Embryonic facial prominence (tissue), 1 donor: ENCODE results near the gene NADSYN1.

Experiments
- DNase-seq: peaks from one replicate; pipeline ENCODE4 v3.0.0-alpha.2; 2016; ENCODE audit errors: extremely low spot score

The NADSYN1 gene

DNA sequence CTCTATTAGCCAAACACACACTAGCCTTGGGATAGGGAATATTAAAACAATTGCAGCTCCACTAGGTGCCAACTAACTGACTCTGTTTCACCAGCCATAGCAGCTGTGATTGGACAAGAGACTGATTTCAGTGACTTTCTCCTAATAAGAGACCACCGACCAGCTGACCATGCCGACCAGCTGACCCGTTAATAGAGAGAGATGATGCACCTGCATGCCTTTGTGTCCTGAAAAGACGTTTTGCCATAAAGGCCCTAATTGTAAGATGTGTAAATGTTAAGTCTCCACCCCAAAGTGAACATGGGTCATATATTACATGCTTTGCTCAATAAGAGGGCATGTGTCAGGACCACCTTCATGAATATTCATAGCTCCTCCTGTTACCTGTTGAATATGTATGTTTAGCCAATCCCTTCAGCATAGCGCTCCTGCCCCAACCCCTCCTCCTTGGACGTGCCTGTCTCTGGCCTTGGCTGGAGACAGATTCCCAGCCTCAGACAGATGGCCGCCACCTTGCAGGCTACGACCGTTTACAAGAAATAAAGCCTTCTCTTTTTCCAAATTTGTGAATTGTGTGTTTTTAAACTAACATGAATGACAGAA, 1.3 kb upstream of the NADSYN1 start:
- no peak for DNase-seq

DNA sequence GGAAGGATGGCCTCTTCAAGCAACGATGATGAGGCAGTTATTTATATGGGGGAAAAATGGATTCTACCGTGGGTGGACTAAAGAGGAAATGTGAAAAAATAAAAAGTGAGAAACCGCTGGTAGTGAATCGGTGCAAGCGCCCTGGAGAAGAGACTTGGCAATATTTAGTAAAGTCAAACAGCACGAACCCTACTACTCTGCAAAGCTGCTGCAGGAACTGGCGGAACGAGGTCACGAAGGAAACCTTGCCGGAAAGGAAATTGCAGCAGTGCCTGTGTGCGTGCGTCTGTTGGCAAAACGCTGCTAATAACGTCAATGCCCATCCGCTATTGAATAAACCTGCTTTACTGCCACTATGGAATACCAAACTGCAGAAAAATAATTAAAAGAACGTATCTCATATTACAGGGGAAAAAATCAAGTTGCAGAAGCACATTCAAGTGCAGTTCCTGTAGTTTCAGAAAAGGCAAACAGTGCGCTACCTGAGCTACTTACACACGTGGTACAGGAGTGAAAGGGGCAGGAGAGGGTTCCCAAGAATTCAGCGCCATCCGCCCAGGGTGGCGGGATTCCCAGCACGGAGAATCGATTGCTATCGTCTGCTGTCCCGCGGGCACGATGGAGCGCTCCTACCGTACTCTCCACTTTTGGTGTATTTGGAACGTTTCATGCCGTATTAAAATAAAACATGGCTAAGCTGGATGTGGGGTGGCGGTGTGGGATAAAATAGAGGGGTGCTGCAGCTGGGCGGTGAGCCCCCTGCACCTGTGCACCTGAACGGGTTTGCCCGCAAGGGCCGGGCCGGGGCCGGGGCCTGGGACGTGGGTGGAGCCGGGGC, 585 bp upstream of the NADSYN1 start:
- DNase-seq, result no peak

DNA sequence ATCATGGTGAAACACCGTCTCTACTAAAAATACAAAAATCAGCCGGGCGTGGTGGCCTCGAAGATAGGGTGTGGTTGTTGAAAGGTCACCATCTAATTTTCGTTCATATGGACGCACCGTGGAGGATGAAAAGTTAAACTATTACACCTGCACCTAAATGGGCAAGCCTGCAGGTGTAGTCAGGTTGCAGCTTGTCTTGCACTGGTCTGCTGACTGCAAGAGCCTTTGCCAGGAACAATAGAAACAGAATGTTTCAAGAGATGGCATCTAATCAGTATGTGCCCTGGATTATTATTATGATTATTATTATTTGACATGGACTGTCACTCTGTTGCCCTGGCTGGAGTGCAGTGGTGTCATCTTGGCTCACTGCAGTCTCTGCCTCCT, 908 bp downstream of the NADSYN1 start:
- DNase-seq, result no peak

DNA sequence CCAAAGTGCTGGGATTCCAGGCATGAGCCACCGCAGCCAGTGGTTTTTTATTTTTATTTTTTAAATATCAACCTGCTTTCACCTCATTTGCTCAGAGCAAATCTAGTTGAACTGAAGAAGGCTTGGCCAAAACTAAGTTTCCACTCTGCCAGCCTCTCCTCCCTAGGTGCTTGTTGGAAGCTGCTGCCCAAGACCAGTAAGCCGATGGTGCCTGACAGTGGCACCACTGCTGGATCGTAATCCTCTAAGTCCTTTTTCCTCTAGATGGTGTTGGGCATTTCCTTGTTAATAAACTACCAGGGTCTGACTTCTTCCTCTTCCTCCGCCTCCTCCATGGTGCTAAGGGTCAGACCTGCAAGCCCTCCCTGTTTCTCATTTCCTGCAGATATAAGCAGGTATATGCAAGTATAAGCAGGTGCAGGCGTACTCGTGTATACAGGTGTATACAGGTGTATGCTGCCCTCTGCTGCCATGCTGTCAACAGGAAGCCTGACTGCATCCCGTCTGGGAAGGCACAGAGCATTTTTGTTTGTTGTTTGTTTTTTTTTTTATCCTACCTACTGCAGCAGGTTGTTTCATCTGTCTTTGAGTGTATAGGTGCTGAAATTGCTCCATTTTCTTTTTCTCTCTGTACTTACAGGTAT, 1.6 kb downstream of the NADSYN1 start:
- DNase-seq, result no peak

DNA sequence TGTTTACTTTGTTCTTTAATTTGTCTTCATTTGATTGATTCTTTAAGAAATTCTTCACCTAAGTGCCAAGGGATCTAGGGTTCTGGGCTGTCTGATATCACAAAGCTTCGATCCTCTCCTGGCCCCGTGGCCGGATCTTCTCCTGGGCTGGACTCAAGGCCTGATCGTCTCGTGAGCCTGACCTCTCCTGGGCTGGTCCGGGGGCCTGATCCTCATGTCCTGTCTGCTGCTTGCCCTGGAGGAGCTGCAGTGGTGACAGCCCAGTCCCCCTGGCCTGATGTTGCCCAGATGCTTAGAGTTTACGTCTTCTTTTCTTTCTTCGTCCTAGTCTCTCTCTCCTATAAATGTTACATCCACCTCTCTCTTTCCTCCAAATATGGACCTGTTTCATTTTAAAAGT, 3.3 kb downstream of the NADSYN1 start:
- DNase-seq, result no peak

DNA sequence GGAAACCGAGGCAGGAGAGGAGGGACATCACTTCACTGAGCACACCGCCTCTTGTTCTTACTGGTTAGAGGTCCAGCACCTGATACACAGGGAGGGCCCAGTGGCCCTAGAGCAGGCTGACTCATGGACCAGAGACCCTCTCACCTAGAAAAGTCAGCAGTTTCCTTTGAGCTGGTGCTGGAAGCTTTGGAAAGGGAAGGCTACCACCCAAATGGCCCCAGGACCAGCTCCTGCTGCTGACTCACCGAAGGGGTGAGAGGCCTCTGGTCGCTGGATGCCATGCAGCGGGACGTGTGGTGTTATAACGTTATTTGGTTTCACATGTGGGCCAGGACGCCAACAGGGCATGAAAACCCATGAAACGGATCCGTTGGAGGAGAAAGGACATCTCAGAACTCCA, 3.8 kb downstream of the NADSYN1 start:
- DNase-seq, result no peak

DNA sequence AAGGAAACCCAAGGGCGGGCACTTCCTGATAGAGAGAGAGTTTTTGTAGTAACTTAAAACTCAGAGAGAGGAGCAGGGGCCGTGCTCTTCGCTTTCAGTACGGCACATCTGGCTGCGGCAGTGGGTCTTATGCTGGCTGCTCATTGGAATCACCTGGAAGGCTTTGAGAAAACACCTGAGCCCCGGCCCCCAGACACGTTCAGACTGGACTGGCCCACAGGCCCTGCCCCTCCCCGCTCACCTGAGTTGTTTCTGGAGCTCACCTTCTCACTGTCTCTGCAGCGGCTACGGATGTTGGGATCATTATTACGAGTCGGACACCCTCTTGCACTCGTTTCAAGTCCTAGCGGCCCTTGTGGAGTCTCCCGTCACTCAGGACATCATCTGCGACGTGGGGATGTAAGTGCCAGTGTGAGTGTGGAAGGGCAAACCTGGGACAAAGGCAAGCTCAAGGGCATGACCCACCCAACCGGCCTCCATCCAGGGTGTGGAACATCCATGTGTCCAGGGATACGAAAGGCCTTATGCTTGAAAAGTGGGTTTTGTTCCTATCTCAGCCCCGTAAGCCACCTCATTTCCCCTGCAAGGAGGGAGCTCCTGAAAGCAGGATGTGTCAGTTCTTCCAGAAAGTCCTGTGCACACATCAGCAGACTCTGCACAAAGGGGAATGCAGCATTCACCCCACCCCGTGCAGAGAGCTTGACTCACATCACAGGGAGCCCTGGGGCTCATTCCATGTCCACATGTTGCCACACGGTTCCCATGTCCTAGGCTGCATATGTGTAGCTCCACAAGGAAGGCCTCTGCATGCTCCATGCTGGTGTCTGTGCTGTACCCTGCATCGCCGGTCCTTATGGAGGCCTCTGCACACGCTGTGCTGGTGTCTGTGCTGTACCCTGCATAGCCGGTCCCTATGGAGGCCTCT, 5.4 kb downstream of the NADSYN1 start:
- no peak for DNase-seq

DNA sequence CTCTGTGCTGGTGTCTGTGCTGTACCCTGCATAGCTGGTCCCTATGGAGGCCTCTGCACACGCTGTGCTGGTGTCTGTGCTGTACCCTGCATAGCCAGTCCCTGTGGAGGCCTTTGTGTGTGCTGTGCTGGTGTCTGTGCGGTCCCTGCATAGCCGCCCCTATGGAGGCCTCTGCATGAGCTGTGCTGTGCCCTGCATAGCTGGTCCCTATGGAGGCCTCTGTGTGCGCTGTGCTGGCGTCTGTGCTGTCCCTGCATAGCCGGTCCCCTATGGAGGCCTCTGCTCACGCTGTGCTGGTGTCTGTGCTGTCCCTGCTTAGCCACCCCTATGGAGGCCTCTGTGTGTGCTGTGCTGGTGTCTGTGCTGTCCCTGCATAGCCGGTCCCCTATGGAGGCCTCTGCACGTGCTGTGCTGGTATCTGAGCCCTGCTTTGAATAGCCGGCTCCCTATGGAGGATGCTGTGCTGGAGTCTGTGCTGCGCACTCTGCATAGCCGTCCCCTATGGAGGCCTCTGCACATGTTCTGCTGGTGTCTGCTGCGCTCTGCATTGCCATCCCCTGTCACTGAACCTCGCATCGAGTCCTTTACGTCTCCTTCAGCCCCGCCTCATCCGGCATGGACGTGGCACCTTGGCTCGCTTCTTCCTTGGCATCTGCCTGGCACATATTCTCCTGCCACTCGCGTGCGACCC, 6.2 kb downstream of the NADSYN1 start:
- DNase-seq, result no peak

DNA sequence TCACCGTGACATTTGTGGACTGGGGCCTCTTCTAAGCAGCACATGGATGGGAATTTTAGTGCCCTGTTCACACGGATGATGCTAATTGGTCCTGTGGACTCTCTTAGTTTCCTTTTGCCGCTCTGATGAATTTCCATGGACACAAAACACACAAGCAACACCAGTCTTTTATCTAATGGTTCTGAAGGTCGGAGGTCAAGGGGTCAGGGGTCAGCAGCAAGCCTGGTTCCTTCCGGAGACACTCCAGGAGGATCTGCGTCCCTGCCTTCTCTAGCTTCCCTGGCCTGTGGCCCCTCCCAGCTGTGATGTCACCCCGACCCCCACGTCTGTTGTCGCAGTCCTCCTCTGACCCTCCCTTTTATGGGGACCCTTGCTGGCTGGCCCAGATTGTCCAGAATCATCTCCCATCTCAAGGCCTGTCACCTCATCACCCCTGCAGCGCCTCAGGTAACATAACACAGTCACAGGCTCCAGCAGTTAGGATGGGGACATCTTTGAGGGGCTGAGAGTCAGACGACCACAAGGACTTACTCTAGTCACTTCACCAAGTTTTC, 6.8 kb downstream of the NADSYN1 start:
- no peak for DNase-seq

DNA sequence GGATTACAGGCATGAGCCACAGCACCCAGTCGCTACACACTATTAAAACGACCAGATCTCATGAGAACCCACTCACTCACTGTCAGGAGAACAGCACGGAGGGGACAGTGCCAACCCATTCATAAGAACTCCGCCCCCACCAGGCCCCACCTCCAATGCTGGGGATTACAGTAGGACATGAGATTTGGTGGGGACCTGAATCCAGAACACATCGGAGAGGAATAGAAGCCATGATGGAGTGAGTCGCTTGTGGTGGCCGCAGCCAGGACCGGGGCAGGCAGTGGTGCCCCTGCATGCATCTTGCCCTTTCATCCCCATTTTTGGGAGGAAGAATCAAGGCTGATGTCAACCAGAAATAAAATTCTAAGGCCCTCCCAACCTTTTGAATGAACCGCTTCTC, 8.7 kb downstream of the NADSYN1 start:
- no peak for DNase-seq

DNA sequence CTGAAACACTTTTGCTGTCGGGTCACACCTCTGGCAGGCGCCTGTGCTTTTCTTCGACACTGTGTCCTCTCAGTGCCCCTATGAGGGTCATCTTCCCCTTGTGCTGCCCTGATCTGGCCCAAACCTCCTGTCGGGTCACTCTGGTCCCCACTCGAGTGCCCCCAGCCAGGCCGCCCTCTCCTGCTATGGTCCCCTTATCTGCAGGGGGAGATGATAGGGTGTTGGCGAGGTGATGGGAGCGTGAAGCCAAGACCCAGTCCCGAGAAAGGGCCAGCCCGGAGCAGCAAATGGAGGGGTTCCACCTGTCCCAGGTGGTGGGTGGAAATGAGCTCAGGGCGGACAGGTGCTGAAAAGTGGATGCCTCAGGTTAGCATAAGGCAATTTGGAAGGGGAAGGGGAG, 9.7 kb downstream of the NADSYN1 start:
- DNase-seq, result no peak

DNA sequence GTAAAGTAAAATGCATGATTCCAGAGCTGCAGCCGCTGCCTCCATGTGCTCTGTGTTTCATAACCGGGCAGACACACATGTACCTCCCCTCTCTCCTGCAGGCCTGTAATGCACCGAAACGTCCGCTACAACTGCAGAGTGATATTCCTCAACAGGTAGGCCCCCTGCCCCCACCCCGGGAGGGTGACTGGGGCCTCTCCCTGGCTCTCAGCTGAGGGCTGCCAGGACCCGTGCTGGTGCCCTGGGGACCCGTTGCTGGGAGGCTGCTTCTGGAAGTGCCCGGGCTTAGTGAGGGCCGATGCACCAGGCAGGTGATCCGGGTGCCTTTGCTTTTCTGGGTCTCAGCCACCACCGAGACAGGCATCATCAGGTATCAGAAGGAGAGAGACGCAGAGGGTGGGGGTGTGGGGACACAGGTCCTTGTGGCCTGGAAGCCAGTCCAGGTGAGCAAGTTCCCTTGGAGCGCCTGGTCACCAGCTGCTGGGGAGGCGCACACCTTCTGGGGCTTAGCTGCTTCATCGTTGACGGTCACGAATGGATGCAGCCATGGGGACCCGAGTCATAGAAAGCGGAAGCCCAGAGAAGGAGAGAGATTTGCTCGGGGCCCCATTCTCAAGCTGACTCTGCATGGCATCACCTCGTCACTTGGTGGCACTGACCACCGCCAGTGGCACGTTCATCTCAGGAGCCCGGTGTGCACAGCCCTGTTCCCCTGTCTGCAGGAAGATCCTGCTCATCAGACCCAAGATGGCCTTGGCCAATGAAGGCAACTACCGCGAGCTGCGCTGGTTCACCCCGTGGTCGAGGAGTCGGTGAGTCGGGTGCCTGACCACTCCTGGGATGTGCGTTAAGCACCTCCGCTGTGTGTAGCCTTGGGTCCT, 10.6 kb downstream of the NADSYN1 start:
- no peak for DNase-seq

DNA sequence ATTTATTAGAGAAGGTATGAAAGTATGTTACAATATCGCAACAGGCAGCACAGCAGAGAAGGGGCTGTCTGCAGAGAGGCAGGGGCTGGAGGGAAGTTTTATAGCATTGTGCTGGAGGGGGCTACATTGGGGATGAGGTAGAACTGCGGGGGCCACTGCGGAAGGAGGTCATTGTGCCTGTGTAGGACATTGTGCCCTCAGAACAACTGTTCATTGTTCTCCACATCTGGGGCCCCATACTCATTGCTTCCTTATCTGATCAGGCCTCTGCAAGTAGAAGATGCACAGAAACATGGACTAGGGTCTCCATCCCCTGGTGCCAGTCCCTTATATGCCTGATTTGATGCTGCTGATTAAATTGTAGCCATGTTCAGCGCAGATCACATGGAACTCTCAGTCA, 12.1 kb downstream of the NADSYN1 start:
- DNase-seq, result no peak

DNA sequence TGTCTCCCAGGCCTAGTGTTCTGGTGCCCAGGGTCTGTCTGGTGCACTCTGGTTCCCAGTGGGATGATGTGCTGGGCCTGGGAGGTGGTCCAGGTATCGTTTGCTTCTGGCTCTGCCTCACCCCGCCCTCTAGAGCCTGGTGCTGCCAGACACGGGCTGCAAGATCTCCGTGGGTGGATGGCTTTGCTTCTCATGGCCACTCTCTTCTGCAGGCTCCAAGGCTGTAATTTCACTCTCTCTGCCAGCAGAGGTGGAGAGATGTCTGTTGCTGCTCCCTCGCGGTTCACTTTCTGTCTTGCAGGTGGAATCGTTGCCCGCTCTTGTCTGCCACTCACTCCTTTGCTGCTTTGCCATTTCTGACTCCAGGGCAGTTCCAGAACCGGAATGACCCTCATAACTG, 13.4 kb downstream of the NADSYN1 start:
- no peak for DNase-seq

DNA sequence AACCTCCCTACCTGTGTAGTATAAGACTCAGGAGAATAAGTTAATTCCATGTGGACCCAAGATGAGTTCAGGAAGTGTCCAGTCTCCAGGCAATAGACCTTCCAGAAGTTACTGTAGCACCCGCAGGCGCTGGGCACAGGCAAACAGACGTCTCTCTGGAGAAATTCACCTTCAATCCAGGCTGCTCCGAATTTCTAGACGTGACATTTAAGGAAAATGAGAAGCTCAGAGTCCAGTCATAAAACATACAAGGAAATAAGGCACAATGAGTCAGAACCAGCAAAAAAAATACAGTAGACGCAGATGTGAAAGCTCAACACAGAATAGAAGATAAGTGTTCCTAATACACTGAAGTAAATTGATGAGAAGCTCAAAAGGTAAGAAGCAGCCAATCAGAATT, 14.2 kb downstream of the NADSYN1 start:
- DNase-seq, result no peak

DNA sequence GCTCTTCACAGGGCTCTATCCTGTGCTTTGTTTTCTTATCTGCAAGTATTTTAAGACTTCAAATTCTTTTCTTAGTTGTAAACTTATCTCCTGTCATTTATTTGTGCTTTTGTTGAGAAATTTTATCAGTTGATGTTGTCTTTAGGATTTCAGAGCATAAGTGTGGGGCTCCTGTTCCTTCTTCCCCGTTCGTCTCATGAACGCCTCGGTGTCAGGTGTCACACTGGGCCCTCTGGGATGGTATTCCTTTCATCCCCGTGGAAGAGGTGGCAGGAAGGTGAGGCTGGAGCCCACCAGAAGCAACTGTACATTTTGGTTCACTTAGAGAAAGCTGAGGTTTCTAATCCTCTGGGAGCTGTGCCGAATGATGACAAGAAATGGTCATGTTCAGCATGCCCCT, 17.9 kb downstream of the NADSYN1 start:
- DNase-seq, result no peak

DNA sequence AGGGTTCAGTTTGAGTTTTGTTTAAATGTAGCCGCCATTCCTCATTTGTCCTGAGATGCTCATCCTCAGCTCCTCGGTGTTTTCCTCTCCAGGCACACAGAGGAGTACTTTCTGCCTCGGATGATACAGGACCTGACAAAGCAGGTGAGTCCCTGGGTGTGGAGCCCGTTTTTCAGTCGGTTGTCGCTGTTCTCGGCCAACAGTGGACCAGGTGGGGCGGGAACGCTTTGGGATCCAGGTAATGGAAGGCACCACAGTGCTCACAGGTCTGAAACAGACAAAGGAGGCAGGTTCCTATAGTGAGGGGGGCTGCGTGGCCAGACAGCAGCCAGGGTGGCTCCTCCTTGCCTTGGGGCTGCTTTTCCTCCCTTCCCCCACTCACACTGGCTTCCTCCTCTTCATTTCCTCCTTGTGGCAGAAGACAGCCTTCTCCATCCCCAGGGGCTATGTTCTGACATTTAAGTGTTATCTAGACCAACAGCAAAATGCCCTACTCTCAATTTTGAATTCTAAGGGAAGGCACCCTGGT, 19.4 kb downstream of the NADSYN1 start:
- no peak for DNase-seq

DNA sequence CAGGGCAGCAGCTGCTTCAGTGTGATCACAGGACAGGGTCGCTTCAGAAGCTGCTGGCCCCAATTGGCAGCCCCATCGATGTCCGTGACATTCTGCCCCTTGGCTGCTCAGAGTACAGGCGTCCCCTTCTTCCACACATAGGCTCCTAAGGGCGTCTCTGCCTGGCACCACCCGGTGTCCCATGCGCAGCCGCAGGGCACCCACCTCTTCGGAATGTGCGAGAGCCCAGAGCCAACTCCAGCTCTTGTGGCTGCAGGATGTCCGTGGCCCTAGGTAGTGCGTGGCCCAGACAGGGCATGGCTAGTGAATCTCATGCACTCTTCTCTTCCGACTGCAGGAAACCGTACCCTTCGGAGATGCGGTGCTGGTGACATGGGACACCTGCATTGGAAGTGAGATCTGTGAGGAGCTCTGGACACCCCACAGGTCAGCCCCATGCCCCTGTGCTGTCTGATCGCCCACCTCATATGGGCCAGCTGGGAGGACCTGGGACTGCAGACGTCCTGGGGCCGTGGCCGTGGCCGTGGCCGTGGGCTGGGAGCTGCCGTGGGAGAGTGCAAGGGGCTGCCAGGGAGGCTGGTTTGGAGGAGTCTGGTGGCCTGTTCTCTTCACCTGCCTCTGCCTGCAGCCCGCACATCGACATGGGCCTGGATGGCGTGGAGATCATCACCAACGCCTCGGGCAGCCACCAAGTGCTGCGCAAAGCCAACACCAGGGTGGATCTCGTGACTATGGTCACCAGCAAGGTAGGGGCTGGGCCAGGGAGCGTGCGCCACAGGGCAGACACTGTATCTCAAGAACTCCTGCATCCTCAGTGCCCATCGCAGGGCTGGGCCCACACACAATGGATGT, 20.2 kb downstream of the NADSYN1 start:
- DNase-seq, result no peak

DNA sequence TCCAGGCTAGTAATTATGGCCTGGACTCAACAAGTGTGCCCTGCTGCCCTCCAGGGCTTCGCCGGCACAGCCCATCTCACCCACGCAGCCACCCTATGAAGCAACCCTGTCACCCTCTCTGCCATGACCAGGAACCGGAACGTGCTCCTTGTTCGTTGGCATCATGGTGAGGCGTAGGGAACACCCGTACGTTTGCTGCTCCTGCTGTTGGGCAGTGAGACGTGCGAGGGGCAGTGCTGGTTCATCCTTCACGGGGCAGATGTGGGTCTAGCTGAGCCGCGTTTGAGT, 20.7 kb downstream of the NADSYN1 start:
- no peak for DNase-seq
